Measurements from ENCODE around the gene MS4A10.
"Not testable (repeated sequence)": the region's sequence is repeated elsewhere in the genome, so short reads cannot be mapped to it uniquely, and the experiment has no call there.

Gene MS4A10

DNA sequence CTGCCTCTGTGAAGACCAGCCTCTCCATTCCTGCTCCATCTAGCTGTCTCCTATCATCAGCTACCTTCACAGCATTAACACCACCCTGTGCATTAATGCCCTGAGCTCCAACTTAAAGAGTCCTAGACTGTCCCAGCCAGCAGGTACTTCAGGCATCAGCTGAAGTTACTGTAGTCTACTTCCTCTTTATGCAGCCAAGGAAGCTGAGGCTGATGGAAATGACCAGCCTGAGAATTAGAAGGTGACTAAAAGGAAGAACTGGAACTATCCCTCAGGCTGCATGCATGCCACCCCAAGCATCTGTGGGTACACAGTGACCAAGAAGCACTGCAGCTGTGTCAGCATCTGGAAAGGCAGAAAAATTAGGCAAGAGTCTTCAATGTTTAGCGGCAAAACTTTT, 28.2 kb downstream of the MS4A10 start:
- no peak for DNase-seq (ENCODE audit: low read depth)
- H3K4me3 ChIP-seq (ENCODE audit: low read depth, low read length): no peak overlapping the region

DNA sequence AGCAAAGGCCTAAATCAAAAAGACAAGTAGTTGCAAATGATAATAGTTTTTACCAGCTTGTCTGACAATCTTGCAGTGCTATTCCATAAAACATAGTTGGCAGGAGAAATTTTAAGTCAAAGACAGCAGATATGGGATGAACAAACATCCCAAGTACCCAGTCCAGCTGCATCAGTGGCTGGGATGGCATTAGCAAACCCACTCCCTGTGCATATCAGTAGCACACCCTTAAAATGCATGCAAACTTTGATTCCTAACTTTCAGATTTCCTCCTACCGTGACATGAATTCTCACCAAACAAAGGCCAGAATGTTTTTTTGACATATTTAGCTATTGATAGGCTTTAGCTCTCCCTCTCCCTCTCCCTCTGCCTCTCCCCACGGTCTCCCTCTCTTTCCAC, 29.0 kb downstream of the MS4A10 start:
- H3K4me3 ChIP-seq (ENCODE audit: low read depth, low read length): no peak overlapping the region
- DNase-seq (ENCODE audit: low read depth): no peak

DNA sequence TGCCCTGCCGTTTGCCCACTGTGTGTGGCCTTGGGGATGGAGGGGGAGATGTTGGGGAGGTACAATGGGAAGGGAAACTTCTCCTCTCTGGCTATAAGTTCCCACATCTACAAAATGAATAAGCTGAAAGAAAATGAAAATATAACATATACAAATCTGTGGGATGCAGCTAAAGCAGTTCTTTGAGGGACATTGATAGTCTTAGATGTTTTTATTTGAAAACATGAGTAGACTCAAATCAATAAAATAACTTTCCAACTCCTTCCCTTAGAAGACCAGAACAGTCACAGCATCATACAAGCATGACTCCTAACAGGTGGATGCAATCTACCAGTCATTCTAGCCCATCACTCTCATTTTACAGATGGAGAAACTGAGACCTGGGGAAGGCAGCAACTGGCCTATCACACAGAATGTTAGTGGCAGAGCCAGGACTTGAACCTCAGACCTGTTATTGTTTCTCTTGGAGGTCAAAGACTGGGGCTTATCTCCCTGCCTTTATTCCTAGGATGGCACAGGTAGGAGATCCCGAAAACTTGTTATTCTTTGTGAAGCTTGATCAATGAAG, 31.5 kb downstream of the MS4A10 start:
- no peak overlapping the region for H3K4me3 ChIP-seq (ENCODE audit: low read depth, low read length)
- DNase-seq (ENCODE audit: low read depth): no peak

DNA sequence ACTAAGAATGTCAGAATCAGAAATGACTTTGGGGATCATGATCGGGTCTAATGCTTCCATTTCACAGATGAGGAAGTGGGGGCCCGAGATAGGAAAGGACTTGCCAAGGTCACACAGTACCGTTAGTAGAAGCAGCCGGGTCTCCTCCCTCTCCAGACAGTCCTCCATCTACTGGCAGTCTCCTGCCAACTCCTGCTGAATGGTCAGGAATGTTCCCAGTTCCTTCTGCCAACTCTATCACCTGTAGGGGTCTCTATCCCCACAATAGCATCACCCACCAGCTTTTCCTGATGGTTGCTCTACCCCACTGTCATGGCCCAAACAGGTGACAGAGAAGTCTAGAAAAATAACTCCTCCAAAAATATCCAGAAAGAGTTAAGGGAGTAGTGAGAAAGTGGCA, 32.9 kb downstream of the MS4A10 start:
- no peak for DNase-seq (ENCODE audit: low read depth)
- H3K4me3 ChIP-seq (ENCODE audit: low read depth, low read length): no peak overlapping the region

DNA sequence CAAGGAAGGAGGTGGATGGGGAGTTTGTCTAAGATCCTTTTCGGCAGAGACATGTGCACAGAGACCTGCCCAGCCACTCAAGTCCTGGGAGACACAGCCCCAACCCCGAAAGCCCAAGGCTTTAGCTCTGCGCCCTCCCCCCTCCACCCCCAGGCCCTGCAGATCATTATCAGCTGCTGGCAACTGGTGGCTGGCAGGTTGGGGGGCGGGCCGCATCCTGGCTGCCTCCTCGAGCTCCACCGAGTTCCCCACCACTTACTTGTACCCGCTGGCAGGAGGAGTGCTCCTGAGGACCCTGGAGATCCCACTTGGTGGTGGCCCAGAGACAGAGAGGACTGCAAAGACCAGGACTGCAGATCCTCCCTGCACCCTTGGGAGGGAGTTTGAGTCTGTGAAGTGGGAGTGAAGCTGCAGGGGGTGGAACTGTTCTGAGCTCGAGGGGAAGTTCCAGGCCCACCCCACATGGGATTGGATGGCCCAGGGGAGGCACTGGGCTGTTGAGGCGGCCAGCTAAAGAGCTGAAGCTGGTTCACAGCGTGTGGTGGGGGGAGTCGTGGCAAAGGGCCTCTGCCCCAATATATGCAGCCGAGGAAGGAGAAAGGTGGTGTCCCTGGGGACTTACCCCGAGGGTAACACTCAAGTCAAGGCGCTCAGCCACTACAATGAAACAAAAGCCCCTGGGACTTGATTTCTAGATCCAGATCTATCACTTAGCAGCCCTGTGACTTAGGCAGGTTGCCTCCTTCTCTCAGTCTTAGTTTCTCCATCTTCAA, 36.9 kb downstream of the MS4A10 start:
- no peak for DNase-seq (ENCODE audit: low read depth)
- no peak overlapping the region for H3K4me3 ChIP-seq (ENCODE audit: low read depth, low read length)

DNA sequence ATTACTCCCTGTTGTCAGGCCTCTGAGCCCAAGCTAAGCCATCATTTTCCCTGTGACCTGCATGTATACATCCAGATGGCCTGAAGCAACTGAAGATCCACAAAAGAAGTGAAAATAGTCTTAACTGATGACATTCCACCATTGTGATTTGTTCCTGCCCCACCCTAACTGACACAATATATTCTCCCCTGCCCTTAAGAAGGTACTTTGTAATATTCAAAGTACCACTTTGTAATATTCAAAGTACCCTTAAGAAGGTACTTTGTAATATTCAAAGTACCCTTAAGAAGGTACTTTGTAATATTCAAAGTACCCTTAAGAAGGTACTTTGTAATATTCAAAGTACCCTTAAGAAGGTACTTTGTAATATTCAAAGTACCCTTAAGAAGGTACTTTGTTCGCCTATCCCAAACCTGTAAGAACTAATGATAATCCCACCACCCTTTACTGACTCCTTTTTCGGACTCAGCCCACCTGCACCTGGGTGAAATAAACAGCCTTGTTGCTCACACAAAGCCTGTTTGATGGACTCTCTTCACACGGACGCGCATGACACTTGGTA, 38.7 kb downstream of the MS4A10 start:
- not testable (repeated sequence) for DNase-seq (ENCODE audit: low read depth)

DNA sequence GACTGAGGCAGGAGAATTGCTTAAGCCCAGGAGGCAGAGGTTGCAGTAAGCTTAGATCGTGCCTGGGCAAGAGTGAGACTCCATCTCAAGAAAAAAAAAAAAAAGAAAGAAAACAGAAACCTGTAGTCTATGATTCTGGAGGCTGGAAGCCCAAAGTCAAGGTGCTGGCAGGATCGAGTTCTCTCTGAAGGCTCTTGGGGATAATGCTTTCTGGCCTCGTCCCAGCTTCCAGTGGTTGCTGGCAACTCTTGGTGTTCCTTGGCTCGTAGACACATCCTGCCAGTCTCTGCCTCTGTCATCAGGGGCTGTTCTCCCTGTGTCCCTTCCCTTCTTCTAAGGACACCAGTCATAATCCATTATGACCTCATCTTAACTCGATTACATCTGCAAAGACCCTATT, 40.0 kb downstream of the MS4A10 start:
- H3K4me3 ChIP-seq (ENCODE audit: low read depth, low read length): no peak overlapping the region
- no peak for DNase-seq (ENCODE audit: low read depth)

More for the DNA sequence above, 38.7 kb downstream of the MS4A10 start:
- not testable (repeated sequence) for H3K4me3 ChIP-seq (ENCODE audit: low read depth, low read length)

DNA sequence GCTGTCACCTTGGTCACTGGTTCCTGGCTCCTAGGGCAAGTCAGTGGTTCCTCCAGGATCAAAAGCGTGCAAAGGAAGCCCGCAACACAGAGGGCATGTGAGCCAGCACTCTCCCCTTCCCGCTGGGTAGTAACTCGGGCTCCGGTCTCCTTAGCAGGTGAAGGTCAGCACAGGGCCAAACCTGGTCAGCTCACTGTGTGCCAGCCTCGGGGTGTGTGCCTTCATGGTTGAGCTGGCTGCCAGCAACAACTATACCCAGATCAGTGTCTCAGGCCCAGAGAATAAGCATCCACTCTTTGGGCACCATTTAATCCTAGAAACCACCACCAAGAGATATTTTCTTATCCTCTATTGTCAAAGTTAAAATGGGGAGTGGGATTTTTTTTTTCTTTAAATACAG, 40.7 kb downstream of the MS4A10 start:
- no peak for DNase-seq (ENCODE audit: low read depth)
- no peak overlapping the region for H3K4me3 ChIP-seq (ENCODE audit: low read depth, low read length)

DNA sequence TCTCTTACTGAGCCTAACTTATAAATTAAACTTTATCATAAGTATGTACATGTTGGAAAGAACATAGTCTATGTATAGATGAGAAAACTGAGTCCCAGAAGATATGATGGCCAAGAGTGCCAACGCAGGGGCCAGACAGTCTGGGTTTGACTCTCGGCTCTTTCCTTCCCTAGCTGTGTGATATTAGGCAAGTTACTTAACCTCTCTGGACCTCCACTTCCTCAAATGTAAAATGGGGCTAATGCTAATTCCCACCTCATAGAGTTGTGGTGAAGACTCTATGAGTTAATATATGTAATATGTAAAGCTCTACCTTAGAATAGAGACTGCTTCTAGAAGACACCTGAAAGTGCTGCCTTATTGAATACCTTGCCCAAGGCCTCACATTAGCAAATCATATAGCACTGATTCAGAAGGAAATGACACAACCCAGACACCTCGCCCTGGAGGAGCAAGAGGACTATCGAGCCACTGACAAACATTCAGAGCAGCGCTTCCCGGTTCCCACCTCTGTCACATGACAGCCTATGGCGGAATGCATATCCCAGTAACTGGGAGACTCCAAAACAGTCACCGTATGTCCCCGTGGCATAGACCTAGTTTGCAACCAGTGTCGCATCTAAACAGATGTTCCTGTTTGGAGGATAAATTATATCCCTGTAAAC, 45.5 kb downstream of the MS4A10 start:
- no peak overlapping the region for H3K4me3 ChIP-seq (ENCODE audit: low read depth, low read length)
- no peak for DNase-seq (ENCODE audit: low read depth)

DNA sequence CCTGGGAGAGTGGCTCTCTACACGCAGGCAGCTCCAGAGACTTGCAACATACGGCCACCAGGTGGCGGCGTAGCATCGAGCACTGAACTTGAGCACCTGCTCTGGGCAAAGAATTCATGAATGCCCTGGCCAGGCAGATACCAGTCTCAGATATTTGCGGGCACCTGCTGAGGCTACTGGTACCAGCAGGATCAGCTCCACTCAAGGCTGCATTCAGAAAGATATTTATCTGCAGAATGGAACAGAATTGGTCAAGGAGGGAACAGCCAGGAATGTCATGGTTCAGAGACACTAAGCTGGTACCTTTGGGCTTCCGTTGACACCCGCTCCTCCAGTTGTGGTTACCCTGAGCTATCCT, 46.0 kb downstream of the MS4A10 start:
- H3K4me3 ChIP-seq (ENCODE audit: low read depth, low read length): no peak overlapping the region
- no peak for DNase-seq (ENCODE audit: low read depth)

DNA sequence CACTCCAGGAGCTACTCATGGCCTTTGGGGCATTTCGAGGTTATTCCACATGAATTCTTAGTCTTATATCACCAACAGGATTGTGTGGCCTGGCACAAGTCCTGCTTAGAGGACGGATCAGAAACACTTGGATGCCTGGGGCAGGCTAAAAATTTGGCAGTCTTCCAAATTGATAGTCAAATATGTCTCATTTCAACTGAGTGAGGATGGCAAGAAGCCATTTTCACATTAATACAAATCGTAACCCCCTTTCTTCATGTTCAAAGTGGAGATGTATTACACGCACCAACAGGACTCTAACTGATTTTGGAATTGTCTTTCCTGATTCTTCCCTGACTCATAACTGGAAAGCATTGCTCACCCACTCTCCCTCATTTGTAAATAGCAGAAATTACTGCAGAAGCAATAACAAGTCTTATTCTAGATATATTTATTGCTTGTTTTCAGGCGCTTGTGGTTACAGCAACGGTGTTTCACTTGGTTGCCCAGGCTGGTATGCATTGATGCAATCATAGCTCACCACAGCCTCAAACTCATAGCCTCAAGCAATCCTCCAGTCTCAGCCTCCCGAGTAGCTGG, 46.5 kb downstream of the MS4A10 start:
- DNase-seq (ENCODE audit: low read depth): no peak
- H3K4me3 ChIP-seq (ENCODE audit: low read depth, low read length): no peak overlapping the region

DNA sequence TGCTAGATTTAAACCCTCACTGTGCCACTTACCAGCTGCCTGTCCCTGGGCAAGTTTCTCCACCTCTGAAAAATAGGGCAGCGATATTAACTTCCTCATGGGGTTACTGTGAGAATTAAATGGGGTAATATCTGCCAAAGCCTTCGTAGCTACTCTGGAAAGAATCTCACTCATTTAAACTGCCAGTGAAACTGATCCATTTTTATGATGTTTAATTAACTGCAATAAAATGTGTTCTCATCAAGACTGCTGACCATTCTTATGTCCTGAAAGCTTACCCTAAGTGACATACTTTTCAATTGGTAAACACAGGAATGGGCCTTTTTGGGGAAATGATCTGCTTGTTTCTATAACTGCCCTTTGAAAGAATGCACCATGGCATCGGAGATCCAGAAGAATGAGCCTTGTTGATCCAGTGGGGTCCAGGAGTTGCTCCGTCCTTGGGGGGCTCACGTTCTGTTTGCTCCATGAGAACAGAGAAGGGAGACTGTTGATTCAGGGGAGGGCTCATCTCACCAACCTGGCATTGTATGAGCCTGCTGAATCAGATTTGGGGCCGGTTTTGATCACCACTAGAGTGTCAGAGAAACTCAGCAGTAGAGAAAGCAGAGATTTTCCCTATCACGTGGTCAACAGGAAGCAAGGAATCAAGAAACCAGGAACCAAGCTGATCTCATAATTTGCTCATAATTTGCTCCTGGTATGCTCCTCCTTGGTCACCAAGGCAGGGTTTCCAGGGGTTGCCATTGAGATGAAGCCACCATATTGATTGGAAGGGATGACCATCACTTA, 49.8 kb downstream of the MS4A10 start:
- H3K4me3 ChIP-seq (ENCODE audit: low read depth, low read length): no peak overlapping the region
- no peak for DNase-seq (ENCODE audit: low read depth)

DNA sequence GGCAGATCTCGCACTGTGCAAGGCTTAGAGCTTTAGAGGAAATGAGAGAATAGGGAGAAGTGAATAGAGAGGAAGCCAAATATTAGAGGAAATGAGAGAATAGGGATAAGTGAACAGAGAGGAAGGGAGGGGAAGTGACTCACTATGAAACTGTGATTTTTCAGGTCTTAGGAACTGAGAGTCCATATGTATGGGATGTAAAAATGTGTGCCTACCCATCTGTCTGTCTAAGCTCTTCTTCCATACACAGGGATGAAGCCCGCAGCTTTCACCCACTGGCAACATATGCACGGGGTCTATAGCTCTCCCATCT, 50.4 kb downstream of the MS4A10 start:
- no peak overlapping the region for H3K4me3 ChIP-seq (ENCODE audit: low read depth, low read length)
- no peak for DNase-seq (ENCODE audit: low read depth)

DNA sequence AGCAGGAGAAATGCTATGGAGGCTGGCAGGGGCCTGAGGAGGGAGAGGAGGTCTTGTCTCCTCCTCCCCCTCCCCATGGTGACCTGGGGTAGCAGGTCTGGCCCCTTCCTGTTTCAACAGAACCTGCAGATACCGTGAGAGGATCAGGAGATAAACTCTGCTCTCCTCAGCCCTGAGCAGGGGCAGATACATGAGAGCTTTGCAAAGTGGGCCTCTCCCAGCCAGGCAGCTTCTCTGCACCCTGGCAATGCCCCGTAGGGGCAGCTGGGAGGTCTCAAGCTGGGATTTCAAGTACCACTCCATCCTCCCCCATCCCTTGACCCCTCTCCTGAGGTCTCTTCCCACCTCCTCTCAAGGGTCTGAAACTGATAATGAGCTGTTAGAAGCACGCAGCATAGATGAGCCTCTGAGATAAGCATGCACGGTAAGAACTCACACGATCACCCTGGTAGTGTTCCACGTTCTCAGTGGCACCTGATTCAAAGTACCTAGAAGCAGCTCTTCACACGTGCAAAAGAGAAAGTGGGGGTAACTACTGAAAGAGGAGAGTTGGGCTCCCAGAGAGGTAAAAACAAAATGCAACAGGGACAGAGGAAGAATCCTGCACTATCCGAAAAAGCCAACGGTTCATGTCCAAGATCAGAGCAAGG, 51.9 kb downstream of the MS4A10 start:
- no peak overlapping the region for H3K4me3 ChIP-seq (ENCODE audit: low read depth, low read length)
- no peak for DNase-seq (ENCODE audit: low read depth)

DNA sequence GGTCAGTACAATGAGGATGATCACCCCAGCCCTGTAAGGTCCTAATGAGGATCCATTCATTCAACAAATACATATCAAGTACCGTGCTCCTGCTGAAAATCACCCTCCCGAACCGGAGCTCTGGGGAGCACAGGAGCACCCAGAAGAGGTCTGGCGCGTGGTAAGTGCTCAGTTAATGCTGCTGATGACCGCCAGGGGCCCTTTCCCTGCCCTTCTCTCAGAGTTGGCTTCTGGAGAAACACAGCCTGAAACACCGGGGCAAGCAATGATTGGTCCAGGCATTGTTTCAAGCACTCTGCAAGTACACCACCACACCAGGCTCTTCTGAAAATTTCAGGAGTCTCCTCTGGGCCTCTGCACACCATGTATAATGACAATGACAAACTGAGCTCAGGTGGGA, 53.0 kb downstream of the MS4A10 start:
- DNase-seq (ENCODE audit: low read depth): no peak
- no peak overlapping the region for H3K4me3 ChIP-seq (ENCODE audit: low read depth, low read length)

DNA sequence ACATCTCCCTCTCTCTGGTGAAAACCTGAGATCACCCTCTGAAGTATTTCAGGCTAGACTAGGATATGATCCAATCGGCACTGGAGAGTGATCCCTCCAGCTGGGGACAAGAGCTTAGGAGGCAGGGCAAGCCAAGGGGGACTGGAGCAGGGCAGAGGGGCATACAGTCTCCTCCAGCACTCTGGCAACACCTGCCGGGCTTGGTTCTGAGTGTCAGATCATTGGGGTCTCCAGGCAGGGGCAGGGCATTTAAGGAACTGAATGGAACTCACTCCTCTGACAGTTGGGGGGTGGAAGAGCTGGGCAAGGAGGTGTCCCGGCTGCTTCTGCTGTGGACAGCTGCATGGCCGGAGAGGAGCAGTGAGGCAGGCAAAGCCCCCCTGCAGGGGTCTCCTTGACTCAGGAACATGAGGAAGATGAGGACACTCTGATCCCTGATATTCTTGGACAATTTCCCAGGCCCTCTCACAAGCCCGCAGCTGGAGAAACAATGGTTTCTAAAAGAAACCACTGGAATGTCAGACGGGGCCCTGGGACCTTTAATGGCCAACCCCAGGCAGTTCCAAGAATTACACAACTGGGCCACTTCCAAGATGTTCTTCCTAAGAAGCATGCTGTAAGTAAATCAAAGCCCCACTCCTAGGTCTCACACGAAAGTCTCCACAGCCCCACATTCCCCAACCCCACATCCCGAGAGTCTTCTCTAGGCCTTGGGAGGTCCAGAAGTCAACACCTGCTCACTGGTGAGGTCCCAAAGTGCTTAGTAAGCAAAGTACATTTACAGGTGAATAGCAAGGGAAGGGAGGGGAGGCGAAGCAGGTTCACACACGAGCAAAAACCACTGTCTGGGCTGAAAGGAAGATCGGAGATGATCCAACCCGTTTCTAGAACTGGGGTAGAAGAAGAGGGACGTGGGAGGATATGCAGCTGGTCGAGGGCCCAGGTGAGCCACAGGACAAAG, 55.6 kb downstream of the MS4A10 start:
- peak; percentile 94 for DNase-seq (ENCODE audit: low read depth)
- H3K4me3 ChIP-seq (ENCODE audit: low read depth, low read length): no peak overlapping the region

DNA sequence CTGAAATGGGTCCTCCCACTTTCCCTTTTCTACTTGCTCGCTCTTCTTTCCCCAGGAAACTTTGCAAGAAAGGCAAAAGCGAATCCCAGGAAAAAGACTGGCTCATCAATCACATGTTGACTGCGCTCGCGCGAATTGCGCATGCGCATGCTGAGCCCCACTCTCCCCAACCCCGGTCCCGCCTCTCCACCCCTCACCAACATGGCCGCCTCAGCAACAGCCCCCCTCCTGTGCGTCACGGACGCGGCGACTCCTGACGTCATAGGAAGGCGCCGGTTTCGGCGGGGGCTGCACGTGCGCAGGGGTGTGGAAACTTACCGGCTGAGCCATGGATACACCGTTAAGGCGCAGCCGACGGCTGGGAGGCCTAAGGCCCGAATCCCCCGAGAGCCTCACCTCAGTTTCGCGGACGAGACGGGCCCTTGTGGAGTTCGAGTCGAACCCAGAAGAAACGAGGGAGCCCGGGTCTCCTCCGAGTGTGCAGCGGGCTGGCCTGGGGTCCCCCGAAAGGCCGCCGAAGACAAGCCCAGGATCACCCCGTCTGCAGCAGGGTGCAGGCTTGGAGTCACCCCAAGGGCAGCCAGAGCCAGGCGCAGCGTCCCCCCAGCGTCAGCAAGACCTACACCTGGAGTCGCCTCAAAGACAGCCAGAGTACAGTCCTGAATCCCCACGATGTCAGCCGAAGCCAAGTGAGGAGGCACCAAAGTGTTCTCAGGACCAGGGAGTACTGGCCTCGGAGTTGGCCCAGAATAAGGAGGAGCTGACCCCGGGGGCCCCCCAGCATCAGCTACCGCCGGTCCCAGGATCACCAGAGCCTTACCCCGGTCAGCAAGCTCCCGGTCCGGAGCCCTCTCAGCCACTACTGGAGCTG, 56.9 kb downstream of the MS4A10 start, which contains the start of gene CCDC86:
CCDC86 (plus strand) TSS at position 317 of the 871 bp plus-strand sequence; CDS start at position 329, 12 bp downstream.
- DNase-seq (ENCODE audit: low read depth): peak; percentile 87
- H3K4me3 ChIP-seq (ENCODE audit: low read depth, low read length): peak within 1 kb of the TSS; percentile 96

All from skeletal muscle cell (primary cell).